ENCODE data around the gene UIMC1.

DNA sequence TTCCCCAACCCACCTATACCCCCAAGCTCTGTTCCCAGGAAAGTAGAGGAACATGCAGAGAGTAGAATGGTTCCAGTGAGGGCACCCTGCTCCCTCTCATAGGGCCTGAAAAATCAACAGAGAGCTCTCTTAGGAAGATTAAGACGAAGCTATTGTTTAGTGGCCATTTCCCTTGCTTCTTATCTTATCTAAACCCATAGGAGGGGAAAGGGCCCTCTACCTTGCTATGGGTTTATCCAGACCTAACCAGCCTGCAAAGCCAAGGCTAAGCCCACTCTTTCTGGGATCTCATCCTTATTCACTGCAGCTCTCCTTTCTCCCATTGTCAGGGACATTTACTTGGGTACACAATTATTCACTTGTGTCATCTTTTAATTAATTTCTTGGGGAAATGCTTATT lies 68.1 kb downstream of the UIMC1 start:
- TF ChIP-seq, protein P1, sequence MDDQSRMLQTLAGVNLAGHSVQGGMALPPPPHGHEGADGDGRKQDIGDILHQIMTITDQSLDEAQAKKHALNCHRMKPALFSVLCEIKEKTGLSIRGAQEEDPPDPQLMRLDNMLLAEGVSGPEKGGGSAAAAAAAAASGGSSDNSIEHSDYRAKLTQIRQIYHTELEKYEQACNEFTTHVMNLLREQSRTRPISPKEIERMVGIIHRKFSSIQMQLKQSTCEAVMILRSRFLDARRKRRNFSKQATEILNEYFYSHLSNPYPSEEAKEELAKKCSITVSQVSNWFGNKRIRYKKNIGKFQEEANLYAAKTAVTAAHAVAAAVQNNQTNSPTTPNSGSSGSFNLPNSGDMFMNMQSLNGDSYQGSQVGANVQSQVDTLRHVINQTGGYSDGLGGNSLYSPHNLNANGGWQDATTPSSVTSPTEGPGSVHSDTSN (CRISPR knock-in tag; IDR thresholded peaks at IDR 0.05), result no peak
- TF ChIP-seq ZNF837 (tag by site-specific recombination; IDR thresholded peaks at IDR 0.05), result no peak
- TF ChIP-seq, protein P2, sequence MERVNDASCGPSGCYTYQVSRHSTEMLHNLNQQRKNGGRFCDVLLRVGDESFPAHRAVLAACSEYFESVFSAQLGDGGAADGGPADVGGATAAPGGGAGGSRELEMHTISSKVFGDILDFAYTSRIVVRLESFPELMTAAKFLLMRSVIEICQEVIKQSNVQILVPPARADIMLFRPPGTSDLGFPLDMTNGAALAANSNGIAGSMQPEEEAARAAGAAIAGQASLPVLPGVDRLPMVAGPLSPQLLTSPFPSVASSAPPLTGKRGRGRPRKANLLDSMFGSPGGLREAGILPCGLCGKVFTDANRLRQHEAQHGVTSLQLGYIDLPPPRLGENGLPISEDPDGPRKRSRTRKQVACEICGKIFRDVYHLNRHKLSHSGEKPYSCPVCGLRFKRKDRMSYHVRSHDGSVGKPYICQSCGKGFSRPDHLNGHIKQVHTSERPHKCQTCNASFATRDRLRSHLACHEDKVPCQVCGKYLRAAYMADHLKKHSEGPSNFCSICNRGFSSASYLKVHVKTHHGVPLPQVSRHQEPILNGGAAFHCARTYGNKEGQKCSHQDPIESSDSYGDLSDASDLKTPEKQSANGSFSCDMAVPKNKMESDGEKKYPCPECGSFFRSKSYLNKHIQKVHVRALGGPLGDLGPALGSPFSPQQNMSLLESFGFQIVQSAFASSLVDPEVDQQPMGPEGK (tag by site-specific recombination; IDR thresholded peaks at IDR 0.05), result no peak
- TF ChIP-seq ZBTB8A (tag by site-specific recombination; IDR thresholded peaks at IDR 0.05), result no peak
- TF ChIP-seq SP3 (tag by site-specific recombination; IDR thresholded peaks at IDR 0.05), result no peak

All from HEK293 (cell line).